GM21381 (cell line): ENCODE results near the gene ZNF575.
A peak's percentile ranks its signal among the peaks of the same experiment; 100 is the strongest.

Experiments
- ATAC-seq: cut with Tn5 transposase; IDR thresholded peaks from one replicate; pipeline ENCODE4 v1.9.1; 2021; ENCODE audit warnings: mild to moderate bottlenecking, moderate library complexity; ENCODE audit not compliant: unreplicated experiment

Gene ZNF575

GRCh38 chr19:43569657-43570056 is 36.7 kb downstream of the ZNF575 start:
- ATAC-seq: no peak

GRCh38 chr19:43570174-43570791 is 37.3 kb downstream of the ZNF575 start:
- ATAC-seq: no peak

GRCh38 chr19:43572171-43572588 is 39.2 kb downstream of the ZNF575 start:
- no peak for ATAC-seq

- no peak for ATAC-seq
These were observed 41.6 kb downstream of the ZNF575 start for GRCh38 chr19:43574424-43575155.

DNA sequence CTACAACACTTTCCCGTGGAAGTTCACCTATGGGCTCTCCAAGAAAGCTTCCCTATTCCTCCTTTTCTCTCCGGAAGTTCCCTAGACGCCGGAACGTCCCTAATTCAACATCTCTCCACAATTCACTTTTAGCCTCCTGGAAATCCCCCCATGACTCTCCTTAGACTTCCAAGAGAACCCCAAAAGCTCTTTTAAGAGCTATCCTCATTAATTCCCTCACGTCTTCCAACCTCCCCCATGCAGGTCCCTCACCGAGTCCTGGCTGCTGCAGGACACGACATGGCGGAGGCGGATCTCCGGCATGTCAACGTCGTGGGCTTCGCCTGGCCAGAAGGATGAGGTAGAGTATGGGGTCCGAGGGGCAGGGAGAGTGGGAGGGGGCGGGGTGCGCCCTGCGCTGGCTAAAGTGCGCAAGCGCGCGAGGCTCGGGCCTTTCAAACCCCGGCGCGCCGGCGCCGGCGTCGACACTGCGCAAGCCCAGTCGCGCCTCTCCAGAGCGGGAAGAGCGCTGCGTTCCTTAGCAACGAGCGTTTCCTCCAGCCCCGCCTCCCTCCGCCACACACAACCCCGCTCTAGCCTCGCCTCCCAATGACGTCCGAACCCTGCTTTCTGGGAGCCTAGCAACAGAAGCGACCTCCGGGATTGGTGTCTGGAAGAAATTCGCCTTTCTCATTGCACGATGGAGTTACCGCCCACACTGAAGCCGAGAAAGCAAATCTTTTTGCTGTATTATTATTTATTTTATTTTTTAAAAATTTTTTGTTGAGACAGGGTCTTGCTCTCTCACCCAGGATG is 42.4 kb downstream of the ZNF575 start, which contains the start of the genes PINLYP and XRCC1:
TSS of gene PINLYP (plus strand) at position 646 of the 795 bp plus-strand sequence. CDS start 1,391 bp downstream, outside the sequence.
TSS of gene XRCC1 (minus strand) at position 372 of the 795 bp plus-strand sequence. CDS start at position 303, 69 bp downstream.
- ATAC-seq: peak; percentile 96

DNA sequence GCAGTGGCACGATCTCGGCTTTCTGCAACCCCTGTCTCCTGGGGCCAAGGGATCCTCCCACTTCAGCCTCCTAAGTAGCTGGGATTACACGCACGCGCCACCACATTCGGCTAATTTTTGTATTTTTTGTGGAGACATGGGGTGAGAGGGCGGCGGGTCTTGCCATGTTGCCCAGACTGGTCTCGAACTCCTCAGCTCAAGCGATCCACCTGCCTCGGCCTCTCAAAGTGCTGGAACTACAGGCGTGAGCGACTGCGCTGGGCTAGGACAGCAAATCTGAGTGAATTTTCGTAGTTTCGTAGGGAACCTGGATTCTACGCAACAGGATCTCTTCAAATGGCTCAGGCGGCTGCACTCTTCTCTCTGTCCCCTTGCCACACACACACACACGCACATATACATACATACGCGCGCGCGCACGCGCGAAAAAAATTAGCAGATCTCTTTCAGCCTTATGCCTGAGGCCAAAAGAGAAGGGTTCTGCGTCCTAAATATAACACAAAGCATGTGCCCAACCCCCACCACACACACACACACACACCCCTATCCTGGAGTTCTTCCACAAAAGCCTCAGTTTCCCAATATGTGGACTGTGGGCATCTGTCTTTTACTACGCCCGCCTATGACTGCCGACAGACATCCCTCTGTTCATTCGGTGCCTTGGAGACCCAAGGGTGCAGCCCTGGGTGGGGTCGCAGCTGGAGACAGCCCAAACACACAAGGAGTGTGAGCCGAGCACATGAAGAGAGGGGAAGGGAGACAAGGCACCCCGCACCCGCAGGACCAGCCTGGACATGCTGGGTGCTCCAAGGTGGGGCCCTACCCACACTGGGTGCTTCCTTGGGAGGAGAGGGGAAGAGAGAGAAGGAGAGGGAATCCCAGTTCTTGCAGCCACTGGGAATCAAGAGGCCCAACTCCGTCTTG is 43.2 kb downstream of the ZNF575 start:
- ATAC-seq: no peak

DNA sequence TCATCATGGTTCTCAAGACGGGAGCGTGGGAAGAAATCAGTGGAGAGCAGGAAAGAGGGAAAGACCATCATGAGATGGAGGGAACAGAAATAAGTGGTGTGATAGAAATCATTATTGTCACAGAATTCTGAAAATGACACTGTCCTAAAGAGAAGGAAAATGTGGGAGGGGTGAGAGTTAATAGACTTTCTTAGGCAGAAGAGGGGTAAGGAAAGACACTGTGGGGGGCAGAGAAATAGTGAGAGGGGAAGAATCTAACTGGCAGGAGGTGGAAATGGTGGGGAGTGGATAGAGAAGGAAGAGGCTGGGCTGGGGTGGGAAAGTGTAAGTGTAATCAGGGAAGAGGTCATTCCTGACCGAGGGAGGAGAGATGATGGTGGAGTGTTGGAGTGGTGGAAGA is 45.8 kb downstream of the ZNF575 start:
- ATAC-seq: no peak

DNA sequence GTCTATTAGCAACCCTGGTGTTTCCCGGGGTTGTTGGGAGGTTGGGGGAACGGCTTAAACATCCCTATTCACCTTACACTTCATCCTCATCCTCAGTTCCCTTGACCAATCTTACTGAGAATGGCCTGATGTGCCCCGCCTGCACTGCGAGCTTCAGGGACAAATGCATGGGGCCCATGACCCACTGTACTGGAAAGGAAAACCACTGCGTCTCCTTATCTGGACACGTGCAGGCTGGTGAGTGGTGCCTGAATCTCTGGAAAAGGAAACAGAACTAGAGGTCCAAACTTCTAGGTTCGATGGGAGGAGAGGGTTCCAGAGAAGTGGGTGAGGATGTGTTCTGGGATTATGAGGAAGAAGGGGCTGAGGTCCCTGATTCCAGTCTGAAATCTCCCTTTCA is 48.5 kb downstream of the ZNF575 start:
- ATAC-seq: no peak

- no peak for ATAC-seq
These were observed 49.5 kb downstream of the ZNF575 start for GRCh38 chr19:43582495-43582894.

- no peak for ATAC-seq
These were observed 51.5 kb downstream of the ZNF575 start for GRCh38 chr19:43584484-43584883.
